Measurements from ENCODE around the gene ZNHIT2.

Gene ZNHIT2

GRCh38 chr11:65118097-65118837 is 766 bp upstream of the ZNHIT2 start:
- no peak for DNase-seq

- no peak for DNase-seq
These were observed 913 bp downstream of the ZNHIT2 start for GRCh38 chr11:65116370-65117205.

GRCh38 chr11:65115361-65116082 is 2.0 kb downstream of the ZNHIT2 start:
- no peak for DNase-seq

GRCh38 chr11:65114538-65115171 is 2.8 kb downstream of the ZNHIT2 start:
- DNase-seq = no peak

GRCh38 chr11:65113839-65114238 is 3.7 kb downstream of the ZNHIT2 start:
- DNase-seq = no peak

GRCh38 chr11:65113361-65113756 is 4.1 kb downstream of the ZNHIT2 start:
- DNase-seq = no peak

- peak; percentile 68 for DNase-seq
These were observed 4.7 kb downstream of the ZNHIT2 start for GRCh38 chr11:65112546-65113360.

- DNase-seq = peak; percentile 88
These were observed 5.6 kb downstream of the ZNHIT2 start, which contains the start of gene TM7SF2 for GRCh38 chr11:65111744-65112545. Gene TM7SF2, plus strand, starts transcription at chr11:65111872. Its CDS starts 144 bp downstream, at chr11:65112016.

- no peak for DNase-seq
These were observed 6.2 kb downstream of the ZNHIT2 start for GRCh38 chr11:65111159-65111743.

- peak; percentile 90 for DNase-seq
These were observed 7.1 kb downstream of the ZNHIT2 start for GRCh38 chr11:65110354-65110861.

- DNase-seq = no peak
These were observed 8.0 kb downstream of the ZNHIT2 start for GRCh38 chr11:65109231-65110198.

- no peak for DNase-seq
These were observed 8.9 kb downstream of the ZNHIT2 start for GRCh38 chr11:65108469-65109123.

GRCh38 chr11:65107751-65108468 is 9.6 kb downstream of the ZNHIT2 start:
- DNase-seq = no peak

- DNase-seq = no peak
These were observed 10.4 kb downstream of the ZNHIT2 start for GRCh38 chr11:65107078-65107477.

GRCh38 chr11:65104628-65105027 is 12.9 kb downstream of the ZNHIT2 start:
- no peak for DNase-seq

GRCh38 chr11:65103476-65103875 is 14.0 kb downstream of the ZNHIT2 start:
- no peak for DNase-seq

GRCh38 chr11:65102142-65103095 is 15.1 kb downstream of the ZNHIT2 start:
- DNase-seq = no peak
